Caco-2 (cell line): ENCODE measurements around the gene NSMF. TPM values are rescaled to one million over a fixed set of nuclear protein-coding genes. Genes with fewer than 3 reads are reported as not detected.
"Not testable (repeated sequence)": the region's sequence is repeated elsewhere in the genome, so short reads cannot be mapped to it uniquely, and the experiment has no call there.

ENCODE experiments used
- BruUV-seq: library from RNA; stranded (reverse); fragments of 400-500 nt; replicated peaks from 2 replicates; lab custom pipeline; 2021; lab: Mats Ljungman, UMichigan
- CTCF ChIA-PET: fragments of 300-600 bp; sonication (Branson Sonifier 250); formaldehyde crosslinking; loops from one replicate; lab custom pipeline; 2022; ENCODE audit warnings: antibody characterized with exemption; lab: Charles Lee
- POLR2A ChIA-PET: fragments of 300-600 bp; sonication (Branson Sonifier 250); formaldehyde crosslinking; loops from one replicate; lab custom pipeline; 2022; ENCODE audit warnings: antibody characterized with exemption; lab: Charles Lee
- DNase-seq, 2 experiments: peaks; one replicate each; pipeline versions ENCODE4 v3.0.0 to v3.0.0-alpha.2; 2020 to 2022
- H3K27me3 ChIP-seq: replicated peaks from 2 replicates; pipeline ENCODE4 v1.6.0; 2011; ENCODE audit warnings: low read length; ENCODE audit not compliant: control insufficient read depth, insufficient read depth
- H3K36me3 ChIP-seq: 2 replicates; pipeline ENCODE4 v1.5.1; 2011; ENCODE audit warnings: low read length; ENCODE audit not compliant: control insufficient read depth, insufficient read depth
- H3K4me1 ChIP-seq: fragments of 250-450 bp; sonication (Bioruptor Pico); 2 replicates; pipeline ENCODE4 v1.5.1; 2020; ENCODE audit warnings: mild to moderate bottlenecking
- H3K4me3 ChIP-seq: 2 replicates; pipeline ENCODE4 v1.5.1; 2011; ENCODE audit warnings: low read depth, mild to moderate bottlenecking, control low read depth, low read length
- H3K9me3 ChIP-seq: fragments of 250-450 bp; sonication (Bioruptor Pico); 2 replicates; pipeline ENCODE4 v1.5.1; 2020; ENCODE audit warnings: mild to moderate bottlenecking, moderate library complexity
- H3K27ac Mint-ChIP-seq: one replicate; pipeline ENCODE4 v1.8.0; 2022; ENCODE audit warnings: mixed read lengths; ENCODE audit not compliant: unreplicated experiment
- H3K27me3 Mint-ChIP-seq: one replicate; pipeline ENCODE4 v1.8.0; 2022; ENCODE audit warnings: mixed read lengths; ENCODE audit not compliant: insufficient read depth, unreplicated experiment
- H3K36me3 Mint-ChIP-seq: one replicate; pipeline ENCODE4 v1.8.0; 2022; ENCODE audit warnings: mild to moderate bottlenecking, mixed read lengths; ENCODE audit not compliant: insufficient read depth, unreplicated experiment
- H3K4me1 Mint-ChIP-seq: one replicate; pipeline ENCODE4 v1.8.0; 2022; ENCODE audit warnings: low read depth, mixed read lengths; ENCODE audit not compliant: unreplicated experiment
- H3K4me3 Mint-ChIP-seq: one replicate; pipeline ENCODE4 v1.8.0; 2022; ENCODE audit warnings: mild to moderate bottlenecking, moderate library complexity, mixed read lengths; ENCODE audit not compliant: unreplicated experiment
- H3K9me3 Mint-ChIP-seq: one replicate; pipeline ENCODE4 v1.8.0; 2022; ENCODE audit warnings: mixed read lengths; ENCODE audit not compliant: unreplicated experiment
- intact Hi-C: fragments of 100-400 bp; cut with micrococcal nuclease; formaldehyde crosslinking; loops from one replicate; pipeline ENCODE4 v1.10.0; 2022; ENCODE audit not compliant: unreplicated experiment
- total RNA-seq: library from RNA; stranded (reverse); gene quantifications from 2 replicates; pipeline ENCODE4 v1.2.3, GENCODE V29; 2022
- TF ChIP-seq, protein P1 (sequence below), 2 experiments: fragments of 200-600 bp in 1 of 2; IDR thresholded peaks; 1 replicate in 1 of 2; 2 replicates in 1 of 2; pipeline versions ENCODE4 v1.5.1 to v1.8.0; 2011 to 2022; ENCODE audit warnings: antibody characterized with exemption in 1 of 2, control low read depth in 1 of 2, inconsistent platforms in 1 of 2, low read depth in 1 of 2, low read length in 1 of 2, mild to moderate bottlenecking in 1 of 2, moderate library complexity in 1 of 2; ENCODE audit not compliant: insufficient read depth in 1 of 2, severe bottlenecking in 1 of 2, unreplicated experiment in 1 of 2

The NSMF gene
- total RNA-seq, 1 experiment from 2014 or later: 67.6 TPM

DNA sequence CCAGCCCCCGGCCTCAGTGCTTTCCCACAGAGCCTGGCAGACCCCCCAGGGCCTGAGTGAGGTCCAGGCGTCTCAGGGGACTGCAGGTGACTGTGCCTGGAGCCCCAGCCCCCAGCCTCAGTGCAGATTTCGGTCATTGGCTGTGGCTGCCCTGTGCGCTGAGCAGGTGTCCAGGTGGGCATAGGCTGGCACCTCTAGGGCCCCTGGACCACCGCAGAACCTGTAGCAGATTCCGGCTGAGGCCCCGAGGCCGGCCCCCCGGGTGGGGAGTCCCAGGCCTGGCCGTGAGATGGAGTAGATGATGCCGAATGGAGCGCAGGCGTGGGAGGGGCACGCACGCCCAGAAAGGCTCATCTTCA is 48.3 kb downstream of the NSMF start:
- Histone ChIP-seq H3K27me3 (no peaks in the 10 kb centered on the region), H3K9me3 (no peaks in the 10 kb centered on the region), H3K4me1 (no peaks in the 10 kb centered on the region), H3K36me3 (no peaks in the 10 kb centered on the region), H3K4me3 (no peak overlapping the region)
- TF ChIP-seq, protein P1, sequence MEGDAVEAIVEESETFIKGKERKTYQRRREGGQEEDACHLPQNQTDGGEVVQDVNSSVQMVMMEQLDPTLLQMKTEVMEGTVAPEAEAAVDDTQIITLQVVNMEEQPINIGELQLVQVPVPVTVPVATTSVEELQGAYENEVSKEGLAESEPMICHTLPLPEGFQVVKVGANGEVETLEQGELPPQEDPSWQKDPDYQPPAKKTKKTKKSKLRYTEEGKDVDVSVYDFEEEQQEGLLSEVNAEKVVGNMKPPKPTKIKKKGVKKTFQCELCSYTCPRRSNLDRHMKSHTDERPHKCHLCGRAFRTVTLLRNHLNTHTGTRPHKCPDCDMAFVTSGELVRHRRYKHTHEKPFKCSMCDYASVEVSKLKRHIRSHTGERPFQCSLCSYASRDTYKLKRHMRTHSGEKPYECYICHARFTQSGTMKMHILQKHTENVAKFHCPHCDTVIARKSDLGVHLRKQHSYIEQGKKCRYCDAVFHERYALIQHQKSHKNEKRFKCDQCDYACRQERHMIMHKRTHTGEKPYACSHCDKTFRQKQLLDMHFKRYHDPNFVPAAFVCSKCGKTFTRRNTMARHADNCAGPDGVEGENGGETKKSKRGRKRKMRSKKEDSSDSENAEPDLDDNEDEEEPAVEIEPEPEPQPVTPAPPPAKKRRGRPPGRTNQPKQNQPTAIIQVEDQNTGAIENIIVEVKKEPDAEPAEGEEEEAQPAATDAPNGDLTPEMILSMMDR (IDR thresholded peaks at IDR 0.05; ENCODE audit: insufficient read depth in 1 of 2, low read depth in 1 of 2, low read length in 1 of 2, severe bottlenecking in 1 of 2, unreplicated experiment in 1 of 2): no peak
- no TSS peak for BruUV-seq
- no peaks in the 10 kb centered on the region for H3K4me1 Mint-ChIP-seq
- ChIA-PET POLR2A (no interaction called here), CTCF (no interaction called here)
- no peak overlapping the region for H3K4me3 Mint-ChIP-seq
- H3K36me3 Mint-ChIP-seq: peaks cover 11% of the 10 kb centered on the region
- no peak overlapping the region for H3K27ac Mint-ChIP-seq
- intact Hi-C loops: no loop called here
- no peaks in the 10 kb centered on the region for H3K27me3 Mint-ChIP-seq
- no peaks in the 10 kb centered on the region for H3K9me3 Mint-ChIP-seq
- no peak for DNase-seq

- H3K27ac Mint-ChIP-seq, H3K4me3 Mint-ChIP-seq, intact Hi-C loops, H3K27me3 Mint-ChIP-seq, H3K4me1 ChIP-seq, H3K9me3 Mint-ChIP-seq, DNase-seq, H3K36me3 ChIP-seq, H3K27me3 ChIP-seq, H3K4me1 Mint-ChIP-seq, H3K4me3 ChIP-seq, BruUV-seq, H3K9me3 ChIP-seq: not testable (repeated sequence)
- ChIA-PET CTCF (interaction anchor here (0.6 kb wide), 1 partner anchor 325 kb away, joined by 3 read pairs; no protein-coding TSS in a partner anchor), POLR2A (interaction anchor here (0.6 kb wide), 1 partner anchor 169 kb away, joined by 3 read pairs; no protein-coding TSS in a partner anchor)
- peaks cover 11% of the 10 kb centered on the region for H3K36me3 Mint-ChIP-seq
These were observed 48.8 kb downstream of the NSMF start for GRCh38 chr9:137410236-137410890.

DNA sequence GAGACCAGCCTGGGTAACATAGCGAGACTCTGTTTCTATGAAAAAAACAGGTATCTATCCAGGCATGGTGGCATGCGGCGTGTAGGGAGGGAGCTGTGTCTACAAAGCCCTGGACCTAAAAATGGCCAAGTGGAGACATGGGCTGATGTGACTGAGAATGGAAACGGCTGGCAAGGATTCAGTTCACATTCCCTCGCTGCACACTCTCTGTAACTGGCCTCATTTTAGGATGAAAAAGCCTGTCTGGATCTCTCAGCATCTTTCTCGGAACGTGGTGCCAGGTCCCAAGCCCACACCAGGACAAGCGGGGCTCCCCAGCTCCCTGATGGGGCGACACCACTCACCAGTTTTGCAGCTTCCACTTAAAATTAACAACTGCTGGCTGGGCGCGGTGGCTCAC is 49.6 kb downstream of the NSMF start:
- Histone ChIP-seq H3K4me1 (no peaks in the 10 kb centered on the region), H3K4me3 (no peak overlapping the region), H3K36me3 (no peaks in the 10 kb centered on the region), H3K9me3 (no peaks in the 10 kb centered on the region), H3K27me3 (no peaks in the 10 kb centered on the region)
- no peaks in the 10 kb centered on the region for H3K9me3 Mint-ChIP-seq
- H3K4me1 Mint-ChIP-seq: no peaks in the 10 kb centered on the region
- TF ChIP-seq, protein P1 (IDR thresholded peaks at IDR 0.05; ENCODE audit: insufficient read depth in 1 of 2, low read depth in 1 of 2, low read length in 1 of 2, severe bottlenecking in 1 of 2, unreplicated experiment in 1 of 2): no peak
- no peaks in the 10 kb centered on the region for H3K27me3 Mint-ChIP-seq
- intact Hi-C loops: no loop called here
- POLR2A ChIA-PET: no interaction called here
- BruUV-seq: no TSS peak
- no peak overlapping the region for H3K27ac Mint-ChIP-seq
- no peak overlapping the region for H3K4me3 Mint-ChIP-seq
- no peak for DNase-seq
- CTCF ChIA-PET: no interaction called here
- H3K36me3 Mint-ChIP-seq: peaks cover 8% of the 10 kb centered on the region
